HepG2 (cell line): ENCODE data around the gene STARD5. TPM values are rescaled to one million over a fixed set of nuclear protein-coding genes. Genes with fewer than 3 reads are reported as not detected.

Experiments used
- CAMTA2 ChIP-seq: sonication (generic); formaldehyde crosslinking; IDR thresholded peaks from 2 replicates; pipeline ENCODE4 v1.4.0; 2020; ENCODE audit warnings: mild to moderate bottlenecking, missing genetic modification reagents, borderline replicate concordance
- EHMT2 ChIP-seq: fragments of 200-600 bp; sonication (generic); IDR thresholded peaks from 2 replicates; pipeline ENCODE4 v1.7.0; 2017; ENCODE audit warnings: antibody characterized with exemption, low read depth, low read length, borderline replicate concordance
- ETV6 ChIP-seq: sonication (generic); formaldehyde crosslinking; conservative IDR thresholded peaks from 2 replicates; pipeline ENCODE4 v1.4.0; 2020; ENCODE audit warnings: missing genetic modification reagents
- HOXA3 ChIP-seq: sonication (generic); formaldehyde crosslinking; IDR thresholded peaks from 2 replicates; pipeline ENCODE4 v1.5.0; 2020; ENCODE audit warnings: missing genetic modification reagents
- MAZ ChIP-seq, 2 experiments: sonication (generic) in 1 of 2; formaldehyde crosslinking in 1 of 2; IDR thresholded peaks; 2 replicates each; pipeline versions ENCODE4 v1.5.0 to v1.6.1; 2012 to 2020; ENCODE audit warnings: low read depth in 2 of 2, mild to moderate bottlenecking in 2 of 2, borderline replicate concordance in 1 of 2, improper control_type of control experiment in 1 of 2, low read length in 1 of 2, missing genetic modification reagents in 1 of 2, moderate library complexity in 1 of 2
- MEIS1 ChIP-seq: sonication (generic); formaldehyde crosslinking; IDR thresholded peaks from 2 replicates; pipeline ENCODE4 v1.9.0; 2021; ENCODE audit warnings: mild to moderate bottlenecking, missing genetic modification reagents, moderate library complexity, borderline replicate concordance
- NFRKB ChIP-seq: fragments of 450-650 bp; IDR thresholded peaks from 2 replicates; pipeline ENCODE4 v1.6.1; 2017
- RFXAP ChIP-seq: sonication (generic); formaldehyde crosslinking; IDR thresholded peaks from 2 replicates; pipeline ENCODE4 v1.4.0; 2020; ENCODE audit warnings: missing genetic modification reagents, borderline replicate concordance
- SMAD3 ChIP-seq: sonication (generic); formaldehyde crosslinking; IDR thresholded peaks from 2 replicates; pipeline ENCODE4 v1.4.0; 2020; ENCODE audit warnings: missing genetic modification reagents
- SRY ChIP-seq: sonication (generic); formaldehyde crosslinking; IDR thresholded peaks from 2 replicates; pipeline ENCODE4 v1.8.0; 2022; ENCODE audit warnings: mild to moderate bottlenecking, missing genetic modification reagents
- ZBTB7A ChIP-seq: sonication (generic); formaldehyde crosslinking; IDR thresholded peaks from 2 replicates; pipeline ENCODE4 v1.8.0; 2022; ENCODE audit warnings: mild to moderate bottlenecking, missing genetic modification reagents
- ZFAT ChIP-seq: sonication (generic); formaldehyde crosslinking; conservative IDR thresholded peaks from 2 replicates; pipeline ENCODE4 v1.8.1; 2023; ENCODE audit warnings: missing genetic modification reagents, inconsistent platforms
- ZNF335 ChIP-seq: sonication (generic); formaldehyde crosslinking; IDR thresholded peaks from 2 replicates; pipeline ENCODE4 v1.4.0; 2020; ENCODE audit warnings: missing genetic modification reagents
- ZNF350 ChIP-seq: sonication (generic); formaldehyde crosslinking; IDR thresholded peaks from 2 replicates; pipeline ENCODE4 v1.4.0; 2020; ENCODE audit warnings: mild to moderate bottlenecking, low read depth, missing genetic modification reagents, borderline replicate concordance
- ZNF614 ChIP-seq: IDR thresholded peaks from 2 replicates; pipeline ENCODE4 v1.6.1; 2018; ENCODE audit warnings: missing biosample characterization, missing genetic modification reagents, inconsistent platforms, borderline replicate concordance
- ZNF792 ChIP-seq: IDR thresholded peaks from 2 replicates; pipeline ENCODE4 v1.6.1; 2016
- polyA plus RNA-seq, 8 experiments: library from polyadenylated mRNA; depleted of rRNA in 3 of 8; stranded (reverse) in 7 of 8; unstranded in 1 of 8; fragments of >200 nt; fragmentation: Illumina TruSeq in 4 of 8; extraction: Trizol in 4 of 8; gene quantifications; 2 replicates each; pipeline versions ENCODE4 v1.2.1 to v1.2.3, GENCODE V29; 2011 to 2016; ENCODE audit warnings: low read depth in 4 of 8, missing spikeins in 1 of 8, mixed read lengths in 1 of 8; ENCODE audit not compliant: insufficient read depth in 1 of 8
- total RNA-seq, 5 experiments: library from RNA; depleted of rRNA; stranded (reverse); fragments of >200 nt; fragmentation: Illumina TruSeq; extraction: Trizol; gene quantifications; 2 replicates each; pipeline ENCODE4 v1.2.3, GENCODE V29; 2016; ENCODE audit warnings: low read depth in 1 of 5
- TF ChIP-seq, protein P1 (sequence below): sonication (generic); formaldehyde crosslinking; IDR thresholded peaks from 2 replicates; pipeline ENCODE4 v1.4.0; 2020; ENCODE audit warnings: missing genetic modification reagents
- TF ChIP-seq, protein P2 (sequence below): sonication (generic); formaldehyde crosslinking; conservative IDR thresholded peaks from 2 replicates; pipeline ENCODE4 v1.4.0; 2020; ENCODE audit warnings: missing genetic modification reagents
- TF ChIP-seq, protein P3 (sequence below): sonication (generic); formaldehyde crosslinking; IDR thresholded peaks from 2 replicates; pipeline ENCODE4 v1.5.0; 2020; ENCODE audit warnings: missing genetic modification reagents, mild to moderate bottlenecking, borderline replicate concordance
- TF ChIP-seq, protein P4 (sequence below): sonication (generic); formaldehyde crosslinking; IDR thresholded peaks from 2 replicates; pipeline ENCODE4 v1.4.0; 2020; ENCODE audit warnings: missing genetic modification reagents, borderline replicate concordance

STARD5 gene
- total and polyA plus RNA-seq, 2 of the 13 experiments (the other 11 are each of a cell fraction or from before 2014, with no cell fraction given): 3.1 to 3.5 TPM

DNA sequence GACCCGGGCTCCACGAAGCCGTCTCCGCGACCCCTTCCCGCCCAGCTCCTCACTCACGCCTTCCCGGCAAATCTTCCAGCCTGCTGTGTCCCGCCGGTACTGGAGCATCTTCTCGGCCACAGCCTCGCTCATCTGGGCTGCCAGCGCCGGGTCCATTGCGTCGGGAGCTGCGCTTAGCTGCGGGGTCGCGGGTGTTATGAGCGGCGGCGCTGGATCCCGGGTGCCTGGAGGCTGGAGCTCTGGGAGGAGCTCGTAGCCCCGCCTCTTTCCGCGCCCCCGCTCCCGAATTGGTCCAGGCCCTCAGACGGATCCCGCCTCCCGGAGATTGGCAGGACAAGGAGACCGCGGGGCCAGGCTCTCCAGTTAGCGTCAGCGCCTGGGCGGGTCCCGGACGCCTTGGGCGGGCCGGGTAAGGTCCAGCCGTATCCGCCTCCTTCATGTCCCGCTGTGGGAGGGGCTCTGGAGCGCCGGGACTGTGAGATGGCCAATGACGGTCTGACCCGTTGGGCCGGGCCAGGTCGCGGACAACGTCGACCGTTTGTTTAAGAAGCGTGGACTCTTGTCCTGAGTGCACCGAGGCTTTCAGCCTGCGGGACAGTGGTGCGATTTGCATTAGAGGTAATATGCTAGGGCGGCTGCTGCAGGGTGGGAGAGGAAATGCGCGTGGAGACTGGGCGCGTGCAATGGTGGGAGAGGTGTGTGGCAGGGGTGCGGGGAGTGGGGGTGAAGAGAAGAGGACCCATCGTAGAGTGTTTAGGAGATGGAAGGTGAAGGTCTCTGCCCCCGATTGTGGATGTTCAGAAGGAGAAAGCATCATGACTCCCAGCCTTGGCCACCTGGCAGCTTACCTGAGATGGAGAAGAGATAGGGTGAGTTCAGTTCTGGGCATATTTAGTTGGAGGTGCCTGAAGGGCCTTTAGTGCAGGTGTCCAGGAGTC, at the start of gene STARD5 (continued):
- TF ChIP-seq SMAD3 (CRISPR knock-in tag) (no peak), RFXAP (CRISPR knock-in tag) (no peak), ZNF614 (no peak), MAZ (IDR thresholded peaks at IDR 0.05; ENCODE audit: borderline replicate concordance, low read depth, low read length) (no peak; the same call in none of the 2 replicates), MAZ (CRISPR knock-in tag; IDR thresholded peaks at IDR 0.05; ENCODE audit: low read depth) (no peak), SRY (CRISPR knock-in tag) (peak; percentile 76; the same call in 1 of the 2 replicates), HOXA3 (CRISPR knock-in tag) (no peak; the same call in 1 of the 2 replicates), ZFAT (CRISPR knock-in tag) (no peak), ZNF350 (peak; percentile 55), NFRKB (no peak), ZBTB7A (CRISPR knock-in tag) (no peak), EHMT2 (no peak), MEIS1 (no peak), ETV6 (no peak), CAMTA2 (CRISPR knock-in tag) (no peak), ZNF335 (CRISPR knock-in tag) (no peak), ZNF792 (CRISPR knock-in tag) (no peak)
- TF ChIP-seq, protein P1, sequence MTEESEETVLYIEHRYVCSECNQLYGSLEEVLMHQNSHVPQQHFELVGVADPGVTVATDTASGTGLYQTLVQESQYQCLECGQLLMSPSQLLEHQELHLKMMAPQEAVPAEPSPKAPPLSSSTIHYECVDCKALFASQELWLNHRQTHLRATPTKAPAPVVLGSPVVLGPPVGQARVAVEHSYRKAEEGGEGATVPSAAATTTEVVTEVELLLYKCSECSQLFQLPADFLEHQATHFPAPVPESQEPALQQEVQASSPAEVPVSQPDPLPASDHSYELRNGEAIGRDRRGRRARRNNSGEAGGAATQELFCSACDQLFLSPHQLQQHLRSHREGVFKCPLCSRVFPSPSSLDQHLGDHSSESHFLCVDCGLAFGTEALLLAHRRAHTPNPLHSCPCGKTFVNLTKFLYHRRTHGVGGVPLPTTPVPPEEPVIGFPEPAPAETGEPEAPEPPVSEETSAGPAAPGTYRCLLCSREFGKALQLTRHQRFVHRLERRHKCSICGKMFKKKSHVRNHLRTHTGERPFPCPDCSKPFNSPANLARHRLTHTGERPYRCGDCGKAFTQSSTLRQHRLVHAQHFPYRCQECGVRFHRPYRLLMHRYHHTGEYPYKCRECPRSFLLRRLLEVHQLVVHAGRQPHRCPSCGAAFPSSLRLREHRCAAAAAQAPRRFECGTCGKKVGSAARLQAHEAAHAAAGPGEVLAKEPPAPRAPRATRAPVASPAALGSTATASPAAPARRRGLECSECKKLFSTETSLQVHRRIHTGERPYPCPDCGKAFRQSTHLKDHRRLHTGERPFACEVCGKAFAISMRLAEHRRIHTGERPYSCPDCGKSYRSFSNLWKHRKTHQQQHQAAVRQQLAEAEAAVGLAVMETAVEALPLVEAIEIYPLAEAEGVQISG: no peak; the same call in 1 of the 2 replicates
- TF ChIP-seq, protein P2, sequence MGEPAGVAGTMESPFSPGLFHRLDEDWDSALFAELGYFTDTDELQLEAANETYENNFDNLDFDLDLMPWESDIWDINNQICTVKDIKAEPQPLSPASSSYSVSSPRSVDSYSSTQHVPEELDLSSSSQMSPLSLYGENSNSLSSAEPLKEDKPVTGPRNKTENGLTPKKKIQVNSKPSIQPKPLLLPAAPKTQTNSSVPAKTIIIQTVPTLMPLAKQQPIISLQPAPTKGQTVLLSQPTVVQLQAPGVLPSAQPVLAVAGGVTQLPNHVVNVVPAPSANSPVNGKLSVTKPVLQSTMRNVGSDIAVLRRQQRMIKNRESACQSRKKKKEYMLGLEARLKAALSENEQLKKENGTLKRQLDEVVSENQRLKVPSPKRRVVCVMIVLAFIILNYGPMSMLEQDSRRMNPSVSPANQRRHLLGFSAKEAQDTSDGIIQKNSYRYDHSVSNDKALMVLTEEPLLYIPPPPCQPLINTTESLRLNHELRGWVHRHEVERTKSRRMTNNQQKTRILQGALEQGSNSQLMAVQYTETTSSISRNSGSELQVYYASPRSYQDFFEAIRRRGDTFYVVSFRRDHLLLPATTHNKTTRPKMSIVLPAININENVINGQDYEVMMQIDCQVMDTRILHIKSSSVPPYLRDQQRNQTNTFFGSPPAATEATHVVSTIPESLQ (CRISPR knock-in tag): no peak
- TF ChIP-seq, protein P3, sequence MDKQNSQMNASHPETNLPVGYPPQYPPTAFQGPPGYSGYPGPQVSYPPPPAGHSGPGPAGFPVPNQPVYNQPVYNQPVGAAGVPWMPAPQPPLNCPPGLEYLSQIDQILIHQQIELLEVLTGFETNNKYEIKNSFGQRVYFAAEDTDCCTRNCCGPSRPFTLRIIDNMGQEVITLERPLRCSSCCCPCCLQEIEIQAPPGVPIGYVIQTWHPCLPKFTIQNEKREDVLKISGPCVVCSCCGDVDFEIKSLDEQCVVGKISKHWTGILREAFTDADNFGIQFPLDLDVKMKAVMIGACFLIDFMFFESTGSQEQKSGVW (CRISPR knock-in tag): no peak
- TF ChIP-seq, protein P4, sequence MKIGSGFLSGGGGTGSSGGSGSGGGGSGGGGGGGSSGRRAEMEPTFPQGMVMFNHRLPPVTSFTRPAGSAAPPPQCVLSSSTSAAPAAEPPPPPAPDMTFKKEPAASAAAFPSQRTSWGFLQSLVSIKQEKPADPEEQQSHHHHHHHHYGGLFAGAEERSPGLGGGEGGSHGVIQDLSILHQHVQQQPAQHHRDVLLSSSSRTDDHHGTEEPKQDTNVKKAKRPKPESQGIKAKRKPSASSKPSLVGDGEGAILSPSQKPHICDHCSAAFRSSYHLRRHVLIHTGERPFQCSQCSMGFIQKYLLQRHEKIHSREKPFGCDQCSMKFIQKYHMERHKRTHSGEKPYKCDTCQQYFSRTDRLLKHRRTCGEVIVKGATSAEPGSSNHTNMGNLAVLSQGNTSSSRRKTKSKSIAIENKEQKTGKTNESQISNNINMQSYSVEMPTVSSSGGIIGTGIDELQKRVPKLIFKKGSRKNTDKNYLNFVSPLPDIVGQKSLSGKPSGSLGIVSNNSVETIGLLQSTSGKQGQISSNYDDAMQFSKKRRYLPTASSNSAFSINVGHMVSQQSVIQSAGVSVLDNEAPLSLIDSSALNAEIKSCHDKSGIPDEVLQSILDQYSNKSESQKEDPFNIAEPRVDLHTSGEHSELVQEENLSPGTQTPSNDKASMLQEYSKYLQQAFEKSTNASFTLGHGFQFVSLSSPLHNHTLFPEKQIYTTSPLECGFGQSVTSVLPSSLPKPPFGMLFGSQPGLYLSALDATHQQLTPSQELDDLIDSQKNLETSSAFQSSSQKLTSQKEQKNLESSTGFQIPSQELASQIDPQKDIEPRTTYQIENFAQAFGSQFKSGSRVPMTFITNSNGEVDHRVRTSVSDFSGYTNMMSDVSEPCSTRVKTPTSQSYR (CRISPR knock-in tag): no peak
